GM15510 (cell line): ENCODE measurements around the gene PPP2R3A.
A peak's percentile ranks its signal among the peaks of the same experiment; 100 is the strongest.

ENCODE experiments used
- POLR2A ChIP-seq: IDR thresholded peaks from 3 replicates; pipeline ENCODE4 v1.6.1; 2011; ENCODE audit warnings: borderline replicate concordance; ENCODE audit not compliant: insufficient read length; ENCODE audit errors: extremely low read depth

The PPP2R3A gene

GRCh38 chr3:136192831-136193230, 227.3 kb downstream of the PPP2R3A start:
- no peak for TF ChIP-seq POLR2A

GRCh38 chr3:136193278-136194054, 227.9 kb downstream of the PPP2R3A start:
- no peak for TF ChIP-seq POLR2A

GRCh38 chr3:136194409-136195257, 229.1 kb downstream of the PPP2R3A start:
- no peak for TF ChIP-seq POLR2A

GRCh38 chr3:136195258-136196063, 229.9 kb downstream of the PPP2R3A start:
- no peak for TF ChIP-seq POLR2A

- TF ChIP-seq POLR2A: peak; percentile 82
Measured at GRCh38 chr3:136196064-136196400, 230.5 kb downstream of the PPP2R3A start, which contains the start of gene MSL2. Gene MSL2, minus strand, starts transcription at chr3:136196335. Its CDS starts 1,222 bp downstream, at chr3:136195113.

GRCh38 chr3:136196401-136197158, 231.1 kb downstream of the PPP2R3A start:
- peak; percentile 81 for TF ChIP-seq POLR2A

GRCh38 chr3:136197159-136197793, 231.7 kb downstream of the PPP2R3A start:
- TF ChIP-seq POLR2A: no peak
